MM.1S (cell line): ENCODE results near the gene C22orf15.
A peak's percentile ranks its signal among the peaks of the same experiment; 100 is the strongest.

Experiments
- DNase-seq: peaks from one replicate; pipeline ENCODE4 v3.0.0-alpha.2; 2015
- H2AFZ ChIP-seq: fragments of 300-600 bp; sonication (generic); 2 replicates; pipeline ENCODE4 v1.6.0; 2016; ENCODE audit warnings: antibody characterized with exemption, low read length
- H3F3A ChIP-seq: fragments of 300-600 bp; sonication (generic); 2 replicates; pipeline ENCODE4 v1.6.1; 2016; ENCODE audit warnings: mild to moderate bottlenecking, antibody characterized with exemption, low read length, moderate library complexity, mixed read lengths; ENCODE audit not compliant: insufficient read depth
- H3K27ac ChIP-seq: fragments of 300-600 bp; sonication (generic); 2 replicates; pipeline ENCODE4 v1.5.1; 2016; ENCODE audit warnings: mild to moderate bottlenecking, low read length
- H3K27me3 ChIP-seq: fragments of 300-600 bp; sonication (generic); replicated peaks from 2 replicates; pipeline ENCODE4 v1.6.0; 2016; ENCODE audit warnings: low read length; ENCODE audit not compliant: insufficient read depth
- H3K36me3 ChIP-seq: fragments of 300-600 bp; sonication (generic); replicated peaks from 2 replicates; pipeline ENCODE4 v1.6.1; 2016; ENCODE audit warnings: mild to moderate bottlenecking, low read length, mixed read lengths; ENCODE audit not compliant: insufficient read depth
- H3K4me1 ChIP-seq: fragments of 300-600 bp; sonication (generic); 2 replicates; pipeline ENCODE4 v1.6.1; 2016; ENCODE audit warnings: low read length, mixed read lengths
- H3K4me2 ChIP-seq: fragments of 300-600 bp; sonication (generic); 2 replicates; pipeline ENCODE4 v1.6.0; 2016; ENCODE audit warnings: low read depth, low read length
- H3K4me3 ChIP-seq: fragments of 300-600 bp; sonication (generic); 2 replicates; pipeline ENCODE4 v1.5.1; 2016; ENCODE audit warnings: low read length, mixed read lengths
- H3K79me2 ChIP-seq: fragments of 300-600 bp; sonication (generic); 2 replicates; pipeline ENCODE4 v1.6.1; 2016; ENCODE audit warnings: mixed run types, low read length, mixed read lengths
- H3K9ac ChIP-seq: fragments of 300-600 bp; sonication (generic); 2 replicates; pipeline ENCODE4 v1.6.1; 2016; ENCODE audit warnings: low read length, mixed read lengths
- H3K9me2 ChIP-seq: fragments of 300-600 bp; sonication (generic); replicated peaks from 2 replicates; pipeline ENCODE4 v1.6.1; 2016; ENCODE audit warnings: mild to moderate bottlenecking, low read length, mixed read lengths; ENCODE audit not compliant: insufficient read depth
- H3K9me3 ChIP-seq: fragments of 300-600 bp; sonication (generic); replicated peaks from 2 replicates; pipeline ENCODE4 v1.6.1; 2016; ENCODE audit warnings: mild to moderate bottlenecking, low read length, mixed read lengths; ENCODE audit not compliant: insufficient read depth
- H4K20me1 ChIP-seq: fragments of 300-600 bp; sonication (generic); 2 replicates; pipeline ENCODE4 v1.6.1; 2016; ENCODE audit warnings: mild to moderate bottlenecking, low read length, moderate library complexity, mixed read lengths; ENCODE audit not compliant: insufficient read depth
- EZH2 ChIP-seq: fragments of 300-600 bp; sonication (generic); optimal IDR thresholded peaks from 2 replicates; pipeline ENCODE3; 2017; ENCODE audit warnings: low read depth, mild to moderate bottlenecking, antibody characterized with exemption, low read length, mixed read lengths
- EZH2phosphoT487 ChIP-seq: fragments of 300-600 bp; sonication (generic); IDR thresholded peaks from 2 replicates; pipeline ENCODE4 v1.6.1; 2018; ENCODE audit warnings: antibody characterized with exemption, low read length
- TF ChIP-seq, protein P1 (sequence below): fragments of 300-600 bp; sonication (generic); IDR thresholded peaks from 2 replicates; pipeline ENCODE4 v1.5.1; 2016; ENCODE audit warnings: antibody characterized with exemption, low read length, mixed read lengths

The C22orf15 gene

DNA sequence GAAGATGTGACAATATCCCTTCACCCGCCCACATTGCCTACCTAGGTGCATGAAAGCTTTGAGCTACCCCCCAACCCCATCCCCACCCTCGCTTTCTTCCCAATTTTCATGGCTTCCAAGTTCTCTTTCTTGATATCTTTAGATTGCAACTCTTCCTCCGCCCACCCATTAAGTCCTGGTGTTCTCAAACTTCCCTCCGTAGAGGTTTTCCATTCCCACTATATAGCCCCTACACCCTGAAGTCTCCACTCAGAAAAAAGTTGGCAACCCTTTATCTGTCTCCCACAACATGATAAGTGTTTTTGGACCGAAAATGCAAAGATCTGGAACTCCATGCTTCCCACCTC is 12.4 kb upstream of the C22orf15 start:
- Histone ChIP-seq H3K79me2 (no peaks in the 10 kb centered on the region), H4K20me1 (no peaks in the 10 kb centered on the region), H3K27ac (no peak overlapping the region), H3K36me3 (no peaks in the 10 kb centered on the region), H3K4me2 (peak overlapping the region; percentile 98), H3K9me3 (no peaks in the 10 kb centered on the region), H3K4me1 (peaks cover 5% of the 10 kb centered on the region; the same call in 1 of the 2 replicates), H3K9me2 (no peaks in the 10 kb centered on the region), H3F3A (peaks cover 3% of the 10 kb centered on the region; the same call in 1 of the 2 replicates), H2AFZ (peak overlapping the region; percentile 93), H3K27me3 (no peaks in the 10 kb centered on the region), H3K9ac (peak overlapping the region; percentile 60; the same call in 1 of the 2 replicates), H3K4me3 (peak overlapping the region; percentile 74)
- no peak for DNase-seq
- TF ChIP-seq EZH2 (no peak), EZH2phosphoT487 (no peak)
- TF ChIP-seq, protein P1, sequence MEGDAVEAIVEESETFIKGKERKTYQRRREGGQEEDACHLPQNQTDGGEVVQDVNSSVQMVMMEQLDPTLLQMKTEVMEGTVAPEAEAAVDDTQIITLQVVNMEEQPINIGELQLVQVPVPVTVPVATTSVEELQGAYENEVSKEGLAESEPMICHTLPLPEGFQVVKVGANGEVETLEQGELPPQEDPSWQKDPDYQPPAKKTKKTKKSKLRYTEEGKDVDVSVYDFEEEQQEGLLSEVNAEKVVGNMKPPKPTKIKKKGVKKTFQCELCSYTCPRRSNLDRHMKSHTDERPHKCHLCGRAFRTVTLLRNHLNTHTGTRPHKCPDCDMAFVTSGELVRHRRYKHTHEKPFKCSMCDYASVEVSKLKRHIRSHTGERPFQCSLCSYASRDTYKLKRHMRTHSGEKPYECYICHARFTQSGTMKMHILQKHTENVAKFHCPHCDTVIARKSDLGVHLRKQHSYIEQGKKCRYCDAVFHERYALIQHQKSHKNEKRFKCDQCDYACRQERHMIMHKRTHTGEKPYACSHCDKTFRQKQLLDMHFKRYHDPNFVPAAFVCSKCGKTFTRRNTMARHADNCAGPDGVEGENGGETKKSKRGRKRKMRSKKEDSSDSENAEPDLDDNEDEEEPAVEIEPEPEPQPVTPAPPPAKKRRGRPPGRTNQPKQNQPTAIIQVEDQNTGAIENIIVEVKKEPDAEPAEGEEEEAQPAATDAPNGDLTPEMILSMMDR: no peak

DNA sequence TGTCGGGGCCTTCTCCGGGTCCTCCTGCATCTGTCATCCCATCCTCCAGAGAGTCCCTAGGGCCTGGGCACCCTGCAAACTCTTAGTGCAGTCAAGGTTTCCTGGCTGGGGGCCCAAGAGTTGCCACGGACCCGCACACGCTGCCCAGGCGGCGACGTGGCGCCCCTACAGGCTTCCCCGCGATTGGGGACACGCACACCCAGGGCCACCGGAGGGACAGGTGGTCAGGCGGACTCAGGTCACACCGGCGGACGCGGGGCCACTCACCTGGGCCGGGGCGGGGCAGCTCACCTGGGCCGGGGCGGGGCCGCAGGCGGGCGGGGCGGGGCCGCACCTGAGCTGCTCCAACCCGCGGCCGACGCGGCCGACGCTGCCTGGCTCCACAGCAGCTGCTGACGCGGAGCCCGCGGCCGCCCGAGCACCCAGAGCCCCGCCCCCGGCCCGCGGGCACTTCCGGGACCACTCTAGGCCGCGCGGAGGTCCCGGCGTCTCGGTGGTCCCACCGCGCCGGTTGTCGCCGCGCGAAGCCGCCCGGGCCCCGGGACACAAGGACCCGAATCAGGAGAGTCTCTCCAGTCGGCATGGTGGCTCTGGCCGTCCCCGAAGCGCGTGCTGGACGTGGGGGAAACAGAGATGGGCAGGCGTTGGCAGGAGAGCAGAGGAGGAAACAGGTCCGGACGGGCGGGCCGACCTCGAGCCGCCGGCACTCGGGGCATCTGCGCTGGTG is 11.9 kb upstream of the C22orf15 start, which contains the start of gene ZNF70:
TSS of gene ZNF70 (minus strand) at position 399 of the 727 bp plus-strand sequence. CDS start 5,972 bp downstream, outside the sequence.
- Histone ChIP-seq H3K27ac (peak within 1 kb of the TSS; percentile 64), H3K4me1 (peaks cover 5% of the 10 kb centered on the region; the same call in 1 of the 2 replicates), H3K9me2 (no peaks in the 10 kb centered on the region), H2AFZ (peak within 1 kb of the TSS; percentile 93), H3K27me3 (no peaks in the 10 kb centered on the region), H3K4me3 (peak within 1 kb of the TSS; percentile 79), H3K9ac (peak within 1 kb of the TSS; percentile 80), H3K4me2 (peak within 1 kb of the TSS; percentile 98), H3F3A (peaks cover 3% of the 10 kb centered on the region; the same call in 1 of the 2 replicates), H3K36me3 (no peaks in the 10 kb centered on the region), H4K20me1 (no peaks in the 10 kb centered on the region), H3K79me2 (no peaks in the 10 kb centered on the region), H3K9me3 (no peaks in the 10 kb centered on the region)
- peak; percentile 95 for DNase-seq
- TF ChIP-seq, protein P1: peak; percentile 22; the same call in 1 of the 2 replicates
- TF ChIP-seq EZH2phosphoT487: no peak
- TF ChIP-seq EZH2: no peak

DNA sequence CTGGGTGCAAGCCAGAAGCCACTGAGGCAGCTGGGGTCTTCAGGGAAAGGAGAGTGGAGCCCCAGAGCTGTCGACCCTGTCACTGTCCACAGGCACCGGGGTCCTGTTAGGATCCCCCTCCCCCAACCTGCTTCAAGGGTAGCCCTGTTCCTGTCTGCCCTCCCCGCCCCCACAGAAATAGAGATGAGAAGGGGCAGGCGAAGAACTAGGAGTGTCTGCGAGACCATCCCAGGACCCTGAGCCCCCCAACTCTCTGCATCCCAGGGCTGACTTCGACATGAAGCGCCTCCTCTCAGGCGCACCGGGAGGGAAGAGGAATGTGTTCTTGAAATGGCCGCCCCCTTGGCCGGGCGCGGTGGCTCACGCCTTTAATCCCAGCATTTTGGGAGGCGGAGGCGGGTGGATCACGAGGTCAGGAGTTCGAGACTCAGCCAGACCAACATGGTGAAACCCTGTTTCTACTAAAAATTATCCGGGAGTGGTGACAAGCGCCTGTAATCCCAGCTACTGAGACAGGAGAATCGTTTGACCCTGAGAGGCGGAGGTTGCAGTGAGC is 11.3 kb upstream of the C22orf15 start:
- H3K4me2 ChIP-seq: peak overlapping the region; percentile 71
- TF ChIP-seq, protein P1: no peak
- TF ChIP-seq EZH2 (no peak), EZH2phosphoT487 (no peak)
- H3F3A ChIP-seq: peaks cover 3% of the 10 kb centered on the region; the same call in 1 of the 2 replicates
- H3K9ac ChIP-seq: peak overlapping the region; percentile 80
- no peaks in the 10 kb centered on the region for H3K9me3 ChIP-seq
- H3K36me3 ChIP-seq: no peaks in the 10 kb centered on the region
- H3K27ac ChIP-seq: peak overlapping the region; percentile 64
- H3K9me2 ChIP-seq: no peaks in the 10 kb centered on the region
- H3K4me3 ChIP-seq: peak overlapping the region; percentile 79
- H2AFZ ChIP-seq: peak overlapping the region; percentile 77
- H3K27me3 ChIP-seq: no peaks in the 10 kb centered on the region
- no peaks in the 10 kb centered on the region for H4K20me1 ChIP-seq
- no peaks in the 10 kb centered on the region for H3K79me2 ChIP-seq
- DNase-seq: no peak
- H3K4me1 ChIP-seq: peaks cover 5% of the 10 kb centered on the region; the same call in 1 of the 2 replicates
